Tibial artery (tissue), 4 donors: Measurements from ENCODE around the gene SEC24D.

Experiments used
- DNase-seq, 2 donors: peaks; one replicate each; pipeline ENCODE4 v3.0.0-alpha.2; 2019
- H3K27ac ChIP-seq, 2 donors: fragments of 200-600 bp; sonication (generic) in 1 of 2; 1 replicate in 1 of 2; 2 replicates in 1 of 2; pipeline ENCODE4 v1.5.1; 2018 to 2019; ENCODE audit warnings: mild to moderate bottlenecking in 1 of 2
- H3K27me3 ChIP-seq, 2 donors: fragments of 200-600 bp; sonication (generic) in 1 of 2; one replicate each; pipeline versions ENCODE4 v1.5.1 to v1.6.0; 2016 to 2019
- H3K36me3 ChIP-seq, 3 donors: fragments of 200-600 bp; sonication (generic) in 2 of 3; one replicate each; pipeline ENCODE4 v1.5.1; 2016 to 2019; ENCODE audit warnings: mild to moderate bottlenecking in 2 of 3
- H3K4me1 ChIP-seq, 4 donors: fragments of 200-600 bp; sonication (generic) in 2 of 4; 1 replicate in 3 of 4; 2 replicates in 1 of 4; pipeline ENCODE4 v1.5.1; 2016 to 2019
- H3K4me3 ChIP-seq, 2 donors: fragments of 200-600 bp; sonication (generic) in 1 of 2; 1 replicate in 1 of 2; 2 replicates in 1 of 2; pipeline ENCODE4 v1.5.1; 2018 to 2019; ENCODE audit warnings: mild to moderate bottlenecking in 2 of 2
- H3K9me3 ChIP-seq, 3 donors: fragments of 200-600 bp; sonication (generic) in 1 of 3; one replicate each; pipeline ENCODE4 v1.5.1; 2016 to 2019
- CTCF ChIP-seq, 2 experiments: fragments of 200-600 bp in 1 of 2; fragments of 450-650 bp in 1 of 2; IDR thresholded peaks; one replicate each; pipeline ENCODE4 v1.5.1; 2017 to 2019; ENCODE audit warnings: antibody characterized with exemption in 2 of 2, mild to moderate bottlenecking in 1 of 2, moderate library complexity in 1 of 2
- intact Hi-C: fragments of 100-400 bp; cut with DNase I; formaldehyde crosslinking; loops from one replicate; pipeline ENCODE4 v1.15.0; 2023; ENCODE audit warnings: low total_unique reads

The SEC24D gene

DNA sequence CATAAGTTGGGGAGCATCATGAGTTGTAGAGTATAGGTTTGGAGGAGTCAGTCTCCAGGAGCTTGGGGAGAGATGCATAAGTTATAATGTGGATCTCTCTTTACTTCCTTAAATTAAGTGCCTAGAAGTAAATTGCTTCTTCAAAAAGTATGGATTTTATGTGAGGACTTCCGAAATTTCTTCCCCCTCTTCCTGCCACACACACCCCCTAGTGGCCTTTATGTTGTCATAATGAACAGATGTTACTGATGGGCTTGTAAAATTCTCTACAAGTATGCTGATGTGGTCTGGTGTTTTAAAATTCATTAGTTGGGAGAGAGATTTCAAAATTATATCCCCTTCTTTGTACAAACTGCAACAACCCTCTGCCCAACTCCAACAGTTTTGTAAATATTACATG, 153.0 kb downstream of the SEC24D start:
- no peak for DNase-seq
- Histone ChIP-seq H3K9me3 (no peaks in the 10 kb centered on the region), H3K4me3 (no peak overlapping the region), H3K36me3 (peaks cover 2% of the 10 kb centered on the region in 3 donors), H3K27me3 (no peaks in the 10 kb centered on the region), H3K27ac (no peak overlapping the region), H3K4me1 (peaks cover 0 to 21% (median 14%) of the 10 kb centered on the region in 4 donors)
- peak; percentile 15 to 23 for TF ChIP-seq CTCF (IDR thresholded peaks at IDR 0.05)
- intact Hi-C loops, result no loop called here

- Histone ChIP-seq H3K27me3 (no peaks in the 10 kb centered on the region), H3K4me1 (no peaks in the 10 kb centered on the region), H3K36me3 (no peaks in the 10 kb centered on the region), H3K27ac (no peak overlapping the region), H3K4me3 (no peak overlapping the region), H3K9me3 (no peaks in the 10 kb centered on the region)
- intact Hi-C loops, result no loop called here
- no peak for TF ChIP-seq CTCF (IDR thresholded peaks at IDR 0.05)
- DNase-seq, result no peak
Measured at GRCh38 chr4:118680808-118681207, 155.1 kb downstream of the SEC24D start.

DNA sequence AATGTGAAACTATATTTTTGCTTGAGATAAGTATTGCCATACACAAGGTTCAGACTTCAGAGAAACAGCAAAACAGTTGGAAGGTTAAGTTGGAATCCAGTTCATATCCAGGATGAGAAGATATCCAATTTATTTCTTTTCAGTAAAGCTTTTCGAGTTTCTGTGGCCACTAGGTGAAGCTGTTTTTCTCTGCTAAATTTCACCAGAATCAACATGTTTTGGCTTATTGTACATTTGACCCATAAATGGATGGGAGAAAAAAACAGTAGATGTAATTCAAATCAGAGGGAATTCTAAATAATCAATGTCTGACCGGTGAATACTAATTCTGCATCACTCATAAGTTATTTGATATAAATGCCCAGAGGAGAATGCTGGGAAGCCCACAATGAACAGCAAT, 159.8 kb downstream of the SEC24D start:
- Histone ChIP-seq H3K4me1 (no peaks in the 10 kb centered on the region), H3K36me3 (no peaks in the 10 kb centered on the region), H3K27me3 (no peaks in the 10 kb centered on the region), H3K27ac (no peak overlapping the region), H3K4me3 (no peak overlapping the region), H3K9me3 (no peaks in the 10 kb centered on the region)
- DNase-seq, result no peak
- intact Hi-C loops, result no loop called here
- no peak for TF ChIP-seq CTCF (IDR thresholded peaks at IDR 0.05)
